SK-N-MC (cell line): ENCODE data around the gene PRSS33.

ENCODE experiments used
- EZH2 ChIP-seq: fragments of 200-600 bp; sonication (generic); IDR thresholded peaks from one replicate; pipeline ENCODE4 v1.6.1; 2017; ENCODE audit warnings: antibody characterized with exemption
- POLR2AphosphoS5 ChIP-seq: IDR thresholded peaks from 2 replicates; pipeline ENCODE4 v1.6.1; 2012; ENCODE audit warnings: mild to moderate bottlenecking, low read depth, low read length, borderline replicate concordance

- TF ChIP-seq EZH2, result no peak
- TF ChIP-seq POLR2AphosphoS5, result no peak
Observed at GRCh38 chr16:2827831-2828520, 40.6 kb upstream of the PRSS33 start.
